Hepatocyte (in vitro differentiated cells): ENCODE results near the gene ZCCHC24.

Source experiments
- EZH2 ChIP-seq: fragments of 200-600 bp; sonication (generic); IDR thresholded peaks from 2 replicates; pipeline ENCODE4 v1.6.1; 2016; ENCODE audit warnings: antibody characterized with exemption, mild to moderate bottlenecking, borderline replicate concordance
- EZH2phosphoT487 ChIP-seq: fragments of 200-600 bp; sonication (generic); IDR thresholded peaks from one replicate; pipeline ENCODE4 v1.6.1; 2018; ENCODE audit warnings: antibody characterized with exemption, mild to moderate bottlenecking, low read depth, moderate library complexity; ENCODE audit not compliant: unreplicated experiment, severe bottlenecking
- TF ChIP-seq, protein P1 (sequence below): fragments of 200-600 bp; sonication (generic); IDR thresholded peaks from 2 replicates; pipeline ENCODE4 v1.5.1; 2016; ENCODE audit warnings: antibody characterized with exemption, mild to moderate bottlenecking; ENCODE audit not compliant: poor library complexity

DNA sequence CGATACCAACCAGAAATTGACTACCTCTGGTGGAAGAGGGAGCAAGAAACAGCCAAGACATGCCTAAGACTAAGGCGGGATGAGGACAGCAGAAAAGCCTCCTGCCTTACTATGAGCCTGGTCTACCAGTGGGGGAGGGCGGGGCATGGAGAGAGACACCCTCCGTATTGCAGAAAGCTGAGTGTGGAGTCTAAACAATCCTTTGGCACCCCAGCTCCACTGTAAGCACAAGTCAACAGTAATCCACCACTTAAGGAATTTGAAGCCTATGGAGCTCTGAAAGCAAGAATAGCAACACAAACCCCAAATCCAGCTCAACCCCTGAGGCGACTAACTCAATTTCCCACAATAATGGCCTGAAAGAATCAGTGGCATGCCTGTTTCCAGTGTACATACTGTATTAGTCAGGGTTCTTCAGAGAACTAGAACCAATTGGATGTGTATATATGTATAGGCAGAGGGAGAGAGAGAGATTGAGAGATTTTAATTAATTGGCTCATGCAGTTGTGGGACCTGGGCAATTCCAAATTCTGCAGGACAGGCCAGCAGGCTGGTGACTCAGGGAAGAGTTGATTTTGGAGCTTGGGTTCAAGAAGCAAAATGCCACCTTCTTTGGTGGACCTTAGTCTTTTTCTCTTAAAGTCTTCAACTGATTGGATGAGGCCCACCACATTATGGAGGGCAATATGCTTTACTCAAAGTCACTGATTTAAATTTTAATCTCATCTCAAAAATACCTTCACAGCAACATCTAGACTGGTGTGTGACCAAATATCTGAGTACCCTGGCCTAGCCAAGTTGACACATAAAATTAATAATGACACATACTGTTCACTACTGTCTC lies 84.7 kb downstream of the ZCCHC24 start:
- TF ChIP-seq EZH2 (no peak), EZH2phosphoT487 (no peak)
- TF ChIP-seq, protein P1, sequence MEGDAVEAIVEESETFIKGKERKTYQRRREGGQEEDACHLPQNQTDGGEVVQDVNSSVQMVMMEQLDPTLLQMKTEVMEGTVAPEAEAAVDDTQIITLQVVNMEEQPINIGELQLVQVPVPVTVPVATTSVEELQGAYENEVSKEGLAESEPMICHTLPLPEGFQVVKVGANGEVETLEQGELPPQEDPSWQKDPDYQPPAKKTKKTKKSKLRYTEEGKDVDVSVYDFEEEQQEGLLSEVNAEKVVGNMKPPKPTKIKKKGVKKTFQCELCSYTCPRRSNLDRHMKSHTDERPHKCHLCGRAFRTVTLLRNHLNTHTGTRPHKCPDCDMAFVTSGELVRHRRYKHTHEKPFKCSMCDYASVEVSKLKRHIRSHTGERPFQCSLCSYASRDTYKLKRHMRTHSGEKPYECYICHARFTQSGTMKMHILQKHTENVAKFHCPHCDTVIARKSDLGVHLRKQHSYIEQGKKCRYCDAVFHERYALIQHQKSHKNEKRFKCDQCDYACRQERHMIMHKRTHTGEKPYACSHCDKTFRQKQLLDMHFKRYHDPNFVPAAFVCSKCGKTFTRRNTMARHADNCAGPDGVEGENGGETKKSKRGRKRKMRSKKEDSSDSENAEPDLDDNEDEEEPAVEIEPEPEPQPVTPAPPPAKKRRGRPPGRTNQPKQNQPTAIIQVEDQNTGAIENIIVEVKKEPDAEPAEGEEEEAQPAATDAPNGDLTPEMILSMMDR = no peak
